HEK293 (cell line): ENCODE data around the gene NPR2.

Experiments used
- ZFHX2 ChIP-seq: fragments of 450-650 bp; formaldehyde crosslinking; conservative IDR thresholded peaks from 2 replicates; pipeline ENCODE4 v1.5.1; 2016; ENCODE audit warnings: missing biosample characterization, missing genetic modification characterization
- ZNF274 ChIP-seq, 2 experiments: fragments of 200-500 bp in 1 of 2; fragments of 450-650 bp in 1 of 2; sonication (Bioruptor generic) in 1 of 2; formaldehyde crosslinking in 1 of 2; IDR thresholded peaks; 2 replicates each; pipeline versions ENCODE4 v1.5.1 to v1.6.1; 2014 to 2016; ENCODE audit warnings: borderline replicate concordance in 1 of 2, inconsistent platforms in 1 of 2, low read length in 1 of 2, missing biosample characterization in 1 of 2, missing genetic modification characterization in 1 of 2
- ZNF416 ChIP-seq: fragments of 450-650 bp; formaldehyde crosslinking; IDR thresholded peaks from 2 replicates; pipeline ENCODE4 v1.5.1; 2016; ENCODE audit warnings: missing biosample characterization, missing genetic modification characterization
- ZSCAN30 ChIP-seq: fragments of 450-650 bp; IDR thresholded peaks from 2 replicates; pipeline ENCODE4 v1.5.1; 2018; ENCODE audit warnings: missing biosample characterization, mild to moderate bottlenecking, missing genetic modification characterization, moderate library complexity
- TF ChIP-seq, protein P1 (sequence below): sonication (generic); formaldehyde crosslinking; IDR thresholded peaks from 2 replicates; pipeline ENCODE4 v1.8.1; 2022; ENCODE audit warnings: mild to moderate bottlenecking, moderate library complexity, missing genetic modification reagents
- TF ChIP-seq, protein P2 (sequence below): fragments of 450-650 bp; formaldehyde crosslinking; IDR thresholded peaks from 2 replicates; pipeline ENCODE4 v1.5.1; 2016; ENCODE audit warnings: missing biosample characterization, missing genetic modification characterization
- TF ChIP-seq, protein P3 (sequence below): IDR thresholded peaks from 2 replicates; pipeline ENCODE4 v1.6.1; 2011; ENCODE audit warnings: mild to moderate bottlenecking, low read depth, low read length, borderline replicate concordance
- TF ChIP-seq, protein P4 (sequence below): fragments of 450-650 bp; formaldehyde crosslinking; IDR thresholded peaks from 2 replicates; pipeline ENCODE4 v1.5.1; 2016; ENCODE audit warnings: missing biosample characterization, missing genetic modification characterization, low read depth

DNA sequence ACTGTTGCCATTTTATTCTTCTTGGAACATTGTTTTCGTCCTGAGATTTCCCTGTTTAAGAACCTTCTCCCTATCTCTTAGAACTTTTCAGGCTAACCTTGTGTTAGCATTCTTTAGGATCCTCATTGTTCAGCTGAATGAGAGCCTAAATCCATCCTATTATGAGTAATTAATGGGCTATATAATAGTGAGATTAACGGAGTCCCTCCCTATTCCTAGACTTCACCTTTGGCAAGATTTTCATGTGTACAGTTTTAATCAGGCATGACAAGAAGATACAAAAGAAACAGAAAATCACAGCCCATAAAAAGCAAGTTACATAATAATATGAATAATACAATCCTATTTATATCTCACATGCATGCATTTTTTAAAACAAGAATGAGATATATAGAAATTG lies 28.2 kb upstream of the NPR2 start:
- TF ChIP-seq, protein P1, sequence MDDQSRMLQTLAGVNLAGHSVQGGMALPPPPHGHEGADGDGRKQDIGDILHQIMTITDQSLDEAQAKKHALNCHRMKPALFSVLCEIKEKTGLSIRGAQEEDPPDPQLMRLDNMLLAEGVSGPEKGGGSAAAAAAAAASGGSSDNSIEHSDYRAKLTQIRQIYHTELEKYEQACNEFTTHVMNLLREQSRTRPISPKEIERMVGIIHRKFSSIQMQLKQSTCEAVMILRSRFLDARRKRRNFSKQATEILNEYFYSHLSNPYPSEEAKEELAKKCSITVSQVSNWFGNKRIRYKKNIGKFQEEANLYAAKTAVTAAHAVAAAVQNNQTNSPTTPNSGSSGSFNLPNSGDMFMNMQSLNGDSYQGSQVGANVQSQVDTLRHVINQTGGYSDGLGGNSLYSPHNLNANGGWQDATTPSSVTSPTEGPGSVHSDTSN (CRISPR knock-in tag) = no peak
- TF ChIP-seq ZNF416 (tag by site-specific recombination) (no peak), ZFHX2 (tag by site-specific recombination) (no peak), ZNF274 (IDR thresholded peaks at IDR 0.05; ENCODE audit: low read length) (no peak), ZNF274 (tag by site-specific recombination; IDR thresholded peaks at IDR 0.05; ENCODE audit: borderline replicate concordance) (no peak), ZSCAN30 (tag by site-specific recombination) (no peak)
- TF ChIP-seq, protein P2, sequence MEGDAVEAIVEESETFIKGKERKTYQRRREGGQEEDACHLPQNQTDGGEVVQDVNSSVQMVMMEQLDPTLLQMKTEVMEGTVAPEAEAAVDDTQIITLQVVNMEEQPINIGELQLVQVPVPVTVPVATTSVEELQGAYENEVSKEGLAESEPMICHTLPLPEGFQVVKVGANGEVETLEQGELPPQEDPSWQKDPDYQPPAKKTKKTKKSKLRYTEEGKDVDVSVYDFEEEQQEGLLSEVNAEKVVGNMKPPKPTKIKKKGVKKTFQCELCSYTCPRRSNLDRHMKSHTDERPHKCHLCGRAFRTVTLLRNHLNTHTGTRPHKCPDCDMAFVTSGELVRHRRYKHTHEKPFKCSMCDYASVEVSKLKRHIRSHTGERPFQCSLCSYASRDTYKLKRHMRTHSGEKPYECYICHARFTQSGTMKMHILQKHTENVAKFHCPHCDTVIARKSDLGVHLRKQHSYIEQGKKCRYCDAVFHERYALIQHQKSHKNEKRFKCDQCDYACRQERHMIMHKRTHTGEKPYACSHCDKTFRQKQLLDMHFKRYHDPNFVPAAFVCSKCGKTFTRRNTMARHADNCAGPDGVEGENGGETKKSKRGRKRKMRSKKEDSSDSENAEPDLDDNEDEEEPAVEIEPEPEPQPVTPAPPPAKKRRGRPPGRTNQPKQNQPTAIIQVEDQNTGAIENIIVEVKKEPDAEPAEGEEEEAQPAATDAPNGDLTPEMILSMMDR (tag by site-specific recombination) = no peak
- TF ChIP-seq, protein P3, sequence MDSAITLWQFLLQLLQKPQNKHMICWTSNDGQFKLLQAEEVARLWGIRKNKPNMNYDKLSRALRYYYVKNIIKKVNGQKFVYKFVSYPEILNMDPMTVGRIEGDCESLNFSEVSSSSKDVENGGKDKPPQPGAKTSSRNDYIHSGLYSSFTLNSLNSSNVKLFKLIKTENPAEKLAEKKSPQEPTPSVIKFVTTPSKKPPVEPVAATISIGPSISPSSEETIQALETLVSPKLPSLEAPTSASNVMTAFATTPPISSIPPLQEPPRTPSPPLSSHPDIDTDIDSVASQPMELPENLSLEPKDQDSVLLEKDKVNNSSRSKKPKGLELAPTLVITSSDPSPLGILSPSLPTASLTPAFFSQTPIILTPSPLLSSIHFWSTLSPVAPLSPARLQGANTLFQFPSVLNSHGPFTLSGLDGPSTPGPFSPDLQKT = no peak
- TF ChIP-seq, protein P4, sequence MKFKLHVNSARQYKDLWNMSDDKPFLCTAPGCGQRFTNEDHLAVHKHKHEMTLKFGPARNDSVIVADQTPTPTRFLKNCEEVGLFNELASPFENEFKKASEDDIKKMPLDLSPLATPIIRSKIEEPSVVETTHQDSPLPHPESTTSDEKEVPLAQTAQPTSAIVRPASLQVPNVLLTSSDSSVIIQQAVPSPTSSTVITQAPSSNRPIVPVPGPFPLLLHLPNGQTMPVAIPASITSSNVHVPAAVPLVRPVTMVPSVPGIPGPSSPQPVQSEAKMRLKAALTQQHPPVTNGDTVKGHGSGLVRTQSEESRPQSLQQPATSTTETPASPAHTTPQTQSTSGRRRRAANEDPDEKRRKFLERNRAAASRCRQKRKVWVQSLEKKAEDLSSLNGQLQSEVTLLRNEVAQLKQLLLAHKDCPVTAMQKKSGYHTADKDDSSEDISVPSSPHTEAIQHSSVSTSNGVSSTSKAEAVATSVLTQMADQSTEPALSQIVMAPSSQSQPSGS (tag by site-specific recombination) = no peak
